ENCODE results near the gene PTPRB.

DNA sequence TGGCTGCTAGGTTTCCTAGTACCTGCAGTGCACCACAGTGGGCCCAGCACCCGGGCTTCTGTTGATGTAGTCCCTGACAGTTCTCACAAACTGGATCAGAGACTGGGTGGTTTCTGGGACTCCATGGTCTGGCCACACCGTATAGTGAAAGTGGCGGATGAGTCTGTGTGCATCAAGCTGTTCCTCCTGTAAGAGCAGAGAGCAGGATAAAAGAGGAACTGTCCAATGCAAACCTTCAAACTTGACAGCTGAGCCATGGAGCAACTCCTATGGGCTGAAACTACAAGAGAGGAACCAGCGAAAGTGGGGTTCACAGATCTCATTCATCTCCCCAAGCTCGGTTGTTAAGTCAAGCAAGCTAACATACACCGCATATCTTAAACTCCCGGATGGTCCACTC is 102.8 kb downstream of the PTPRB start:
- TF ChIP-seq, protein P1, sequence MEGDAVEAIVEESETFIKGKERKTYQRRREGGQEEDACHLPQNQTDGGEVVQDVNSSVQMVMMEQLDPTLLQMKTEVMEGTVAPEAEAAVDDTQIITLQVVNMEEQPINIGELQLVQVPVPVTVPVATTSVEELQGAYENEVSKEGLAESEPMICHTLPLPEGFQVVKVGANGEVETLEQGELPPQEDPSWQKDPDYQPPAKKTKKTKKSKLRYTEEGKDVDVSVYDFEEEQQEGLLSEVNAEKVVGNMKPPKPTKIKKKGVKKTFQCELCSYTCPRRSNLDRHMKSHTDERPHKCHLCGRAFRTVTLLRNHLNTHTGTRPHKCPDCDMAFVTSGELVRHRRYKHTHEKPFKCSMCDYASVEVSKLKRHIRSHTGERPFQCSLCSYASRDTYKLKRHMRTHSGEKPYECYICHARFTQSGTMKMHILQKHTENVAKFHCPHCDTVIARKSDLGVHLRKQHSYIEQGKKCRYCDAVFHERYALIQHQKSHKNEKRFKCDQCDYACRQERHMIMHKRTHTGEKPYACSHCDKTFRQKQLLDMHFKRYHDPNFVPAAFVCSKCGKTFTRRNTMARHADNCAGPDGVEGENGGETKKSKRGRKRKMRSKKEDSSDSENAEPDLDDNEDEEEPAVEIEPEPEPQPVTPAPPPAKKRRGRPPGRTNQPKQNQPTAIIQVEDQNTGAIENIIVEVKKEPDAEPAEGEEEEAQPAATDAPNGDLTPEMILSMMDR (IDR thresholded peaks at IDR 0.05) = no peak
- TF ChIP-seq POLR2AphosphoS5 (IDR thresholded peaks at IDR 0.05; ENCODE audit: low read depth, low read length) = no peak
- TF ChIP-seq, protein P2, sequence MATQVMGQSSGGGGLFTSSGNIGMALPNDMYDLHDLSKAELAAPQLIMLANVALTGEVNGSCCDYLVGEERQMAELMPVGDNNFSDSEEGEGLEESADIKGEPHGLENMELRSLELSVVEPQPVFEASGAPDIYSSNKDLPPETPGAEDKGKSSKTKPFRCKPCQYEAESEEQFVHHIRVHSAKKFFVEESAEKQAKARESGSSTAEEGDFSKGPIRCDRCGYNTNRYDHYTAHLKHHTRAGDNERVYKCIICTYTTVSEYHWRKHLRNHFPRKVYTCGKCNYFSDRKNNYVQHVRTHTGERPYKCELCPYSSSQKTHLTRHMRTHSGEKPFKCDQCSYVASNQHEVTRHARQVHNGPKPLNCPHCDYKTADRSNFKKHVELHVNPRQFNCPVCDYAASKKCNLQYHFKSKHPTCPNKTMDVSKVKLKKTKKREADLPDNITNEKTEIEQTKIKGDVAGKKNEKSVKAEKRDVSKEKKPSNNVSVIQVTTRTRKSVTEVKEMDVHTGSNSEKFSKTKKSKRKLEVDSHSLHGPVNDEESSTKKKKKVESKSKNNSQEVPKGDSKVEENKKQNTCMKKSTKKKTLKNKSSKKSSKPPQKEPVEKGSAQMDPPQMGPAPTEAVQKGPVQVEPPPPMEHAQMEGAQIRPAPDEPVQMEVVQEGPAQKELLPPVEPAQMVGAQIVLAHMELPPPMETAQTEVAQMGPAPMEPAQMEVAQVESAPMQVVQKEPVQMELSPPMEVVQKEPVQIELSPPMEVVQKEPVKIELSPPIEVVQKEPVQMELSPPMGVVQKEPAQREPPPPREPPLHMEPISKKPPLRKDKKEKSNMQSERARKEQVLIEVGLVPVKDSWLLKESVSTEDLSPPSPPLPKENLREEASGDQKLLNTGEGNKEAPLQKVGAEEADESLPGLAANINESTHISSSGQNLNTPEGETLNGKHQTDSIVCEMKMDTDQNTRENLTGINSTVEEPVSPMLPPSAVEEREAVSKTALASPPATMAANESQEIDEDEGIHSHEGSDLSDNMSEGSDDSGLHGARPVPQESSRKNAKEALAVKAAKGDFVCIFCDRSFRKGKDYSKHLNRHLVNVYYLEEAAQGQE (IDR thresholded peaks at IDR 0.05; ENCODE audit: insufficient read depth in 1 of 2, low read depth in 2 of 2, low read length in 1 of 2) = no peak

Measured in Panc1 (cell line).